NCI-H510A (cell line): ENCODE measurements around the gene DPY19L1.
"Not testable (repeated sequence)": the region's sequence is repeated elsewhere in the genome, so short reads cannot be mapped to it uniquely, and the experiment has no call there.

Source experiments
- DNase-seq: peaks from one replicate; lab custom pipeline; 2025; lab: John Stamatoyannopoulos, UW

Gene DPY19L1

DNA sequence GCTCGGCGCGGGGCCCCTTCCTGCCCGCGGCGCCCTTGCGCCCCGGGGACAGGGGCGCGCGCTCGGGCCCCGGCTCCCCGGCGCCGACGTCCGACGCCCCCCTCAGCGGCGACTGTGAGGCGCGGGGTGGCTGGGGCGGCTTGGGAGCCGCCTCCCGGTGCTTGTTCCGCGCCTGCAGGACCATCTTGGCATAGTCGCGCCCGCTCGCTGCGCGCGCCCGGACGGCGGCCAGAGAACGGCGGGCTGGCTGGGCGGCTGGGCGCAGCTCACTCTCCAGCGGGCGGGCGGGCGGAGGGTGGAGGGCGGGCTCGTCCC, at the start of gene DPY19L1:
DPY19L1 (minus strand) TSS at position 275 of the 315 bp plus-strand sequence; CDS start at position 184, 91 bp downstream.
- DNase-seq: no peak

DNA sequence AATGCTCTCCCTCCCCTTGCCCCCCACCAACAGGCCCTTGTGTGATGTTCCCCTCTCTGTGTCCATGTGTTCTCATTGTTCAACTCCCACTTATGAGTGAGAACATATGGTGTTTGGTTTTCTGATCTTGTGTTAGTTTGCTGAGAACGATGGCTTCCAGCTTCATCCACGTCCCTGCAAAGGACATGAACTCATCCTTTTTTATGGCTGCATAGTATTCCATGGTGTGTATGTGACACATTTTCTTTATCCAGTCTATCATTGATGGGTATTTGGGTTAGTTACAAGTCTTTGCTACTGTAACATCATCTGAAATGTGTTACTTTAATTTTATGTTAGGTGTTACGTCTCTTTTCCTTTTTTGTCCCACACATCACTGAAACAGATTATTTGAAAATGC, 42.2 kb upstream of the DPY19L1 start:
- DNase-seq: not testable (repeated sequence)

DNA sequence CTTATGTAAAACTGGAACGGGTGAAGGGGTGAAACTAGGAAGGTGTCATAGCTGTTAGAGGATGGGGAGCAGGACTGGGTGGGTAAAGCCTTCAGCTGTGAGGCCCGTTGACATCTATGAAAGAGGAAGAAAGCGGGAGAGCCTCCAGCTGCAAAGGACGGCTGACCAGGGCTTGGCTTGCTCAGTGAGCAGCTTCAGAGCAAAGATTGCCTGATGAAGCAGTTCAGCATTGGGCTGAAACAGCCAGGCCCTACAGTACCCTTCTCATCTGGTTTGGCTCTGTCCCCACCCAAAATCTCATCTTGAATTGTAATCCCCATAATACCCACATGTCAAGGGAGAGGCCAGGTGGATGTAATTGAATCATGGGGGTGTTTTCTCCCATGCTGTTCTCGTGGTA, 36.7 kb upstream of the DPY19L1 start:
- DNase-seq: not testable (repeated sequence)

DNA sequence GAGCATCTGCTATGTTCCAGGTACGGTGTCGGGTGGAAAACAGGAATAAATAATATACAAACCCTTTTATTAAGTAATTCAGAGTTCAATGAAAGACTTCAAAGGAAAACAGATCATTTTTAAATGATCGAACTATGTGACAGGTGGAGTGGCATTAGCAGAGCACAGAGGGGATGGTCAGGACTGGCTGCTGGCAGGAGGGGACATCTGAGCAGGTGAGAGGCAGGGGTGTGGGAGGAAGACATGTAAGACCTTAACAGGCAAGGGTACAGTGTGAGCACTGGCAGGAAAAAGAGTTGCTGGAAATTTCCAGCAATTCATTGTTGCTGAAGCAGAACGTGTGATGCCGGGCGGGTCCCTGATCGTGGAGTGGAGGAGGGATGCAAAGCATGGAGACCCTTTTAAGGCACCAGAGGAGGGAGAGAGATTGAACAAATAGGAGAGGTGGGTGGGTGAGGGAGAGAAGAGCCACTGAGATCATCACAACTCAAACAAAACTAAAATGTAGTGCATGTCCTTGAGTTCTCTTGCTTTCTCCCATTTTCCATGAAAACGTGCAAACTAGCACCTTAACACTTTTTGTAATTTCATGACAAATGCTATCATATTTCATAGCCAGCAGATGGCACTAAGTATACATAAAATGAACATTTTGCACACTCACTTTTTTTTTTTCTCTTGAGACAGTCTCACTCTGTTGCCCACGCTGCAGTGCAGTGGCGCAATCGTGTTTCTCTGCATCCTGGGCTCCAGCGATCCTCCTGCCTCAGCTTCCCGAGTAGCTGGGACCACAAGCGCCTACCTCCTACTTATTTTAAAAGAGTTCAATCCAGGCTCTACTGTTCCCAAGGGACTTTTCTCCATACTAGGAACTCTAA, 35.9 kb upstream of the DPY19L1 start:
- not testable (repeated sequence) for DNase-seq

DNA sequence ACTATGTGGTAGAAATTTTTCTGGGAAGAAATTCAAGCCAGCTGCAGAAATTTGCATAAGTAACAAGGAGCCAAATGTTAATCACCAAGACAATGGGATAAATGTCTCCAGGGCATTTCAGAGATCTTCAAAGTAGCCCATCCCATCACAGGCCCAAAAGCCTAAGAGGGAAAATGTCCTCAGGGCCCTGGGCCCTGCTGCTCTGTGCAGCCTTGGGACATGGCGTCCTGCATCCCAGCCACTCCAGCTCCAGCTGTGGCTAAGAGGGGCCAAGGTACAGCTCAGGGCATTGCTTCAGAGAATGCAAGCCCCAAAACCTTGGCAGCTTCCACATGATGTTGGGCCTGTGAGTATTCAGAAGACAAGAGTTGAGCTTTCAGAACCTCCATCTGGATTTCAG, 31.8 kb upstream of the DPY19L1 start:
- DNase-seq: not testable (repeated sequence)

DNA sequence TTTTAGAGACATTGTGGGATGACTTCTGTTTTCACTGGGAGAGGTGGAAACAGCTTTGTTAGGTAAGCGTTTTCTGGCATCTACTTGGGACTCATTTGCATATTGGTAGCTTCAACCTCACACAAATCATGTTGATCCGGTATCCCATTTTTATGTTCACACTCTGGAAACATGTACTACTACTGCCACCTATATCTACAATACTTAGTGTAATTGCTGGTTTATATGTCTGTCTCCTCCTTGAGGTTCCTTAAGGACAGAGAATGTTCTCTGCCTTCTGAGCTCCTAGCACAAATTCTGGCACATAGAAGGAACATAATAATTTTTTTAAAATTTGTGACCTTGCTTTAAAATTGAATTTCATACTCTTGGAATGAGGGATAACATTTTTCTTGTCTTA, 28.1 kb upstream of the DPY19L1 start:
- not testable (repeated sequence) for DNase-seq

DNA sequence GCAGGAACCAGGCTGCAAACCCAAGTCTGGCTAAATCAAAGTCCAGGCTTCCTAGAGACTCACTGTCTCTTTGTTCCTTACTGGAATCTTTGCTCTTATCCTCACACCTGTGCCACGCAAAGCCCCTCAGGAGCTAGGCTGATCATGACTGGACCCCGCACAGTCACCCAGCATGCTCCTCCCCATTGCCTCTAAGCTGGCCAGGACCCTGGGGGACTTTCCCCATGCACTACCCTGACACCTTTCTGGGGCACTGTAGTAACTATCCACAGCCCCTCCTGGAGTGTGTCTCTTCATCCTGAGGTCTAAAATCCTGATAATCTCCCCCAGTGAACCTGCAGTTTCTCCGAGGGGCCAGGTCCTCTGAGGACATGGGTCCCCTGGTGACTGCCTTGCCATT, 21.3 kb upstream of the DPY19L1 start:
- DNase-seq: not testable (repeated sequence)

DNA sequence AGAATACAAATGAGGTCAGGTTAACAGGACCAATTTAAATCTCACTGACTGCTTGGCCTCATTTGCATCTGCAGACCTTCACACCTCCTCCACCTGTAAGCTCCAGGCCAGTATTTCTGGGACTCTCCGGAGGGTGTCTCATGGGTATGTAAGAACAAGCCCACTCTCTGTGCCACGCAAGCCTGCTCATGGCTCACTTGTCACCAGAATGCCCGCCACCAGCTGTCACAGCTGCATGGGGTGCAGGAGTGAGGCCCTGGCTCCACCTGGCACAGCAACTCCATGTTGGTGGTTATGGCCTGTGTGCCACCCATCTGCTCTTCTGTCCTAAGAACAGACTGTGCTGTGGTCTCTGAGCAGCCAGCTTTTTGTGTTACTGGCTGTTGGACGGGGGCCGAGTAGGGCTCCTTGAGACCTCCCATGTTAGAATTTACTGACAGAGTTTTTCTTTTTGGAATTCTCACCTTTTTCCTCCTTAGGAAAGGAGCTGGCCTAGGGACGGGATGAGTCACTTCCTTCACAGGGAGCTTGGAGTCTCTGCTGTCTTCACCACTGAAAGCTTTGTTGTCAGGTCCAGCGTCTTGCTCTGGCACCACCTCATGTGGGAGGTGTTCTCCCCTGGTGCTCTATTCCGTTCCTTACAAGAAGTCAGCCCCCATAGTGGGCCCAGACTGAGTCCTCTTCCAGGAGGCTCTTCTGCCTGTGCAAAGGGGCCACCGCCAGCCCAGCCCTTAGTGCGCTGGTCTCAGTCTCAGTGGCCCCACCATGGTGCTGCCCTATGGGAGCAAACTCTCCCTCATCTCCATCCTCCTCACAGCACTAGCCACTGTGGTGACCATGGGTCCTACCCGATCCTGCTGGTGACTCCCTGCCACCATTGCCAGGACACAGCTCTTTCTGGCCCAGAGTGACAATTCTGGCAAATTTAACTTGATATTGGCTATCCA, 20.5 kb upstream of the DPY19L1 start:
- DNase-seq: not testable (repeated sequence)

DNA sequence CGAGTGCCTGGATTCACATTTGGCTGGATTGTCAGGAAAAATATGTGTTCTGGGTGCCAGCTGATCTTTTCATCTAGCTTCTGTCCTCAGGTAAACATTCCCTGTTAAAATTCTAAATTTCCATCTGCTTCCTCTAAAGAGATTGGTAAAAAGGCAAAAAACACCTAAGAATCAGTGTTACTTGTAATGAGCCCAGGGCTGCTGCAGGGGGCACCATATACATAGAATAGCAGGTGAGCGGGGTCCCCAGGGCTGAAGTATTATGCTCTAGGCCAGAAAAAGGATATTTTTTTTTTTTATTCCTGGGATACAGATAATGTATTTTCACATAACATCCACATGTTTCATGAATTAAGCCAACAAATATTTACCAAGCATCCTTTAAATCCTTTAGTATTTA, 18.4 kb upstream of the DPY19L1 start:
- DNase-seq: not testable (repeated sequence)

DNA sequence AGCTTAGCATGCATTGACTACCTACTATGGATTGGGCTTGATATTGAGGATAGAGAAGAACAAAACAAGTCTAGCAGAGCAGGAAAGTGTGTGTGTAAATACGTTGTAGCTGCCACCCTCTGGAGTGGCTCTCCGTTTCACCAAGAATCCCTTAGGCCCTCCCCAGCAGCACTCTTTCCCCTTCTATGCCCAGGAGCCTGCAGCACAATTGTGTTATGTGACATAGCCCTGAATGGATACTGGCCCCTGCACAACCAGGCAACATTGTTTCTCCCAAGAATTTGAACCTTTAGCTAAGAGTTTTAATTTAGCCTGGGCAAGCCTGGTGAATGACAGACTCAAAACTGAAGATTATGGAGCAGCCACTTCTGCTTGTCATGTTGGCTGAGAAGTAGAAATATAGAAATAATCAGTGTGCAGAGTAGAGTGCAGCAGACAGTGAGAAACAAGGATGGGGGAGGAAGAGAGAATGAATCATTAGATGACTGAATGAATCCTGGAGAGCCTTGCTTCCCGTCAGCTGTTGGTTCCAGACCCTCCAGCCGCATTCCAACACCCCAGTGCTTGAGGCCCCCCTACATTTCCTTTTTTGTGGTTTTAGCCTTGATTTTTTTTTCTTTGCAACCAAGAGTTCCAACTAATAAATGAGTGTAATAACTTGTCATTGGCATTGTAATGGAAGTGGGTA, 16.3 kb upstream of the DPY19L1 start:
- not testable (repeated sequence) for DNase-seq

DNA sequence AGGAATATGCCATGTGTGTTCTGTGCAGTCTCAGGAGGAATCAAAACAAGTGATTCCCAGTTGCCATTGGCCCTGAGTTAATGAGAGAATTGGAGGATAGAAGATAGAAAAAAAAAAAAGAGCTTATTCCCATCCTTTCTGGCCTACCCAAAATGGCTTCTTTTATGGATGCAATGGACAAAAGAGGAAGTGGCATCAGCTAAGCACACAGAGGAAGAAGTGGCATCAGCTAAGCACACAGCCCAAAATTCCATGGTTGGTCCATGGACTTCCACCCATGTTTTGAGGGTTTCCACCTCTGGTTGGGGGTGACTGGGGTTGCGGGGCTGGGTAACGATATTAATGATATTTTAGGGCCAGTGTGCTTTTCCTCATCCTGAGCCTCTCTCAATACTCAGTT, 11.1 kb upstream of the DPY19L1 start:
- DNase-seq: not testable (repeated sequence)

DNA sequence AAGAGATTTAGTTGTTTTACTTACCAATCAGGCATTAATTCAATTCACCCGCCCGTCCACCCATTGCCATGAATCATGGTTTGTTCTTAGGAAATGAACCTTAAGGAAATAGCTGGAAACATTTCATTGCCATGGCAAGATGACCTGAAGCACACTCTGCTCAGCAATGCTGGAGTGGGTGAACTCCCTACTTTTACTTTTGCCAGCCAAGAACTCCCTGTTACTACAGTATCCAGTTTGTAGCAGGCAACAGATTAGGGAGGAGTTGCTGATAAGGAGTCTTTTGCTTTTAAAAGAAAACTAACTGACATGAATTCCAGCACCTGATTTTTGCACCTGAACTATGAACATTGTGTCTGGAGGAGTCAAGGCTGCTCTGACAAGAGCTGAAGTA, 10.6 kb upstream of the DPY19L1 start:
- not testable (repeated sequence) for DNase-seq

DNA sequence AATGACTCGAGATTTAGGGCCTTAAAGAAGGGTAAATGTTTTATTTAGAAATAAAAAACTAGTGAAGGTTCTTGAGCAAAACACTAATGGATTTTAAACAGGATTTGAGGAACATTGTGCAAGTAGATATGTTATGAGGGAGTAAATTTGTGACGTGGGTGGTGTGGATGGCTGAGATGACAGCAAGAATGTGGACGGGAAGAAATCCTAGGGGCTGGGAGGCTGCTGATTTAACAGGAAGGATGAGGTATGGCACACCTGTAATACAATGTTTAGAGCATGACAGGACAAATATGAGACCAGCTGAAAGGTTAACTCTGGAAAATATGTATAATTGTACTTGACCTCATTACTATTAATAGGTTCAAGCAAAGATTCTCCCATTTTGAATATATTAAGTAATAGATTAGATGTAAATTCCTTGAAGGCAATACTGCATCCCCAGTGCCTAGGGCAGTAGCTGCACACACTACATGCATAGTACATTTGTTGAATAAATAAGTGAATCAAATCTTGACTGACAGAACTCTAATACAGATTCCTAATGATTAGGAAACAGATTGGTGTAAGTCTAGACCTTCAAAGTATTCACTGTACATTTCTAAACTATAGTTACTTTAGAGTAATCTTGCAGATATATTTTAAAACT, 10.1 kb upstream of the DPY19L1 start:
- not testable (repeated sequence) for DNase-seq

DNA sequence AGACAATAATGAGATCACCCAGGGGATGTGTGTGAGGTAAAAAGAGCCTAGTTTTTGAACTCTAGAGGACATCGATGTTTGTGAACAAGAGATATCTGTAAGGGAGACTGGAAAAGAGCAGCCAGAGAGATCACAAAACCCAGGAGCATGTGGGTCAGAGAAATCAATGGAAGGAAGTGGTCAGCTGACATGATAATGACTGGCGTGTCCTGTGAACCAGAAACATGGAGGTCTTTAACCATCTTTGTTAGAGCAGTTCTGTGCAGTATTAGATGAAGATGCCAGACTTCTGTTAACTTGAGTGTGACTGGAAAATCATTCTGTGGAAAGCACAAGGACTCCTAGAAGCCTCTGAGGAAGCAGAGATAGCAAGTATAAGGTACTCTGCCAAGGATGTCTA, 6.0 kb upstream of the DPY19L1 start:
- DNase-seq: not testable (repeated sequence)

DNA sequence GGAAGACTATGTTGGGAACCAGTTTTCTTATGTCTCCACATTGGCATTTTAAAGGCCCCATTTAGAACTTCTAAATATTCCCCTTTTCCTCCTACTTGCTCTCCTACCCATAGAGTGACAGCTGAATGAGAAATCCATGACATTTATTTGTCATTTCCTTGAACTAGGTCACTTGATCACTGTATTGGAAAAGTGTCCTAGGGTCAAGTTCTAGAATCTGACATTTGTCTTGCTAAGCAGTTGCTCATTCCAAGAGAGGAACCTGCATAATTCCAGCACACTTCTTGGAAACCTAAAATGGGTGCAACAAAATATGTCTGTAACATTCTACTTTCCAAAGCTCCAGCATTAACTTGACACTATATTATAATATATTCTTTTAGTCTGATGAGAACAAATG, 3.6 kb upstream of the DPY19L1 start:
- DNase-seq: no peak

DNA sequence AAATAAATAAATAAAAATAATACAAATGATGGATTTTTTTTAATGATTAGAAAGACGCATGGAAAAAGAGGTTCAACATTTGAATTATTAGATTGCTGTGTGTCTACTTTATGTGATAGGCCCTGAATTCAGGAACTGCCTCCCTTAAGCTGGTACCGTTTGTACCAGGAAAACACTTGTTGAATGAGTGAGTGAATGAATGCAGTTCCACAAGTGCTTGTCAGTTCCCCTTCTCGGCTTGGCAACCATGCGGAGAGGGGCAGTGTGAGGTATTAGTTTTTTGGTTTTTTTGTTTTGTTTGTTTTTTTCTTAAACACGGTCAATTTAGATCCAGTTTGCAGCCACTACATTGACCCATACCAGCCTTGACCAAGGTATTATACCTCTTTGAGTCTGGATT, 2.1 kb upstream of the DPY19L1 start:
- DNase-seq: no peak

DNA sequence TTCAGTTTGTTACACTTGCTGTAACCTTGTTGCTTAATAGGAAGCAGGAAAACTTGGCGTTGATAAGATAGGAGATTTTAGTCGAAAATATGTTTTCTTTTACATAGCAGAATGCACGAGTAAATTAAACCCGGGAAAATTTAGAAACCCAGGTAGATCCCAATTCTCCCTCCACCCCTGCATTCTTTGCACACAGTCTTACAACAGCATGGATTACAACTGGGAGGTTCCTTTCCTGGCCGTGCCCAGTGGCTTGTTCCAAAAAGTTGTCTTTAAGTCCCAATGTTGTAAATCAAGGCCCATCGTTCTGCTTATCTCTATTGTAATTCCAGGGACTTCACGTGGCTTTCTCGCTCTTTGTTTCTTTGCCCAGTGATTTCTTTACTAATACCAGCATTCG, 1.1 kb upstream of the DPY19L1 start:
- DNase-seq: no peak

DNA sequence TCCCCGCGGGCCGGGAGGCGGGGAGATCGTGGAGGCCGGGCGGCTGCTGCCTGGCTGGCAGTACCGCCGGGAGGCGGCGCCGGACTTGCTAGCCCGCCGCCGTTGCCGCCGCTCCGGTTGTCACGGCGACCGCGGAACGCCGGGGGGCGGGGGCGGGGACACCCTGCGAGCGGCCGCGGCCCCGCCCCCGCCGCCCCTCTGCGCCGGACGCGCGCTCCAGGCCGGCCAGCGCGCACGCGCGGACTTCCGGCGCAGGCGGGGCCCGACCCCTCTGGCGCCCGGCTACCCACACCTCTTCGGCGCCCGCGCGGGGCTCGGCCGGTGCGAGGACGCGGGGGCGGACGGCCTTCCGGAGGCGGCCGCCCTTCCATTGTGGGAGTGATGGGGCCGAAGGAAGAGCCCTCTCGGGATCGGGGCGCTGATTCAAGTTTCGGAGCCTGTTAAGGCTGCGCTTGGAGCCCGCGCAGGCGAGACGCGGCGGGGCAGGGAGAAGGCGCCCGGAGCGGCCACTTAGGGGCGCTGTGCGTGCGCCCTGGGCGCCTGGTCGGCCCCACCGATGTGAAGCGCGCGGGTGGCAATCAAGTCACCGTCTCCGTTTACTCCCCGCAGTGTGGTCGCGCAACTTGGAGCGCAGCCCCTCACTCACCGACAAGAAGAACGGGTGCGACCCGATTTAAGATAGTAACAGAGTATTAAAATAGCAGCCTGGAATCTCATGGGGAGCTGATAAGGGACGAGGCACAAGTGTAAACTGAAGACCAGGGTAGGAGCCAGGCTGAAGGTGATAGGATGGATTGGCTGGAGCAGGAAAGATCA, 449 bp upstream of the DPY19L1 start:
- peak; percentile 90 for DNase-seq

DNA sequence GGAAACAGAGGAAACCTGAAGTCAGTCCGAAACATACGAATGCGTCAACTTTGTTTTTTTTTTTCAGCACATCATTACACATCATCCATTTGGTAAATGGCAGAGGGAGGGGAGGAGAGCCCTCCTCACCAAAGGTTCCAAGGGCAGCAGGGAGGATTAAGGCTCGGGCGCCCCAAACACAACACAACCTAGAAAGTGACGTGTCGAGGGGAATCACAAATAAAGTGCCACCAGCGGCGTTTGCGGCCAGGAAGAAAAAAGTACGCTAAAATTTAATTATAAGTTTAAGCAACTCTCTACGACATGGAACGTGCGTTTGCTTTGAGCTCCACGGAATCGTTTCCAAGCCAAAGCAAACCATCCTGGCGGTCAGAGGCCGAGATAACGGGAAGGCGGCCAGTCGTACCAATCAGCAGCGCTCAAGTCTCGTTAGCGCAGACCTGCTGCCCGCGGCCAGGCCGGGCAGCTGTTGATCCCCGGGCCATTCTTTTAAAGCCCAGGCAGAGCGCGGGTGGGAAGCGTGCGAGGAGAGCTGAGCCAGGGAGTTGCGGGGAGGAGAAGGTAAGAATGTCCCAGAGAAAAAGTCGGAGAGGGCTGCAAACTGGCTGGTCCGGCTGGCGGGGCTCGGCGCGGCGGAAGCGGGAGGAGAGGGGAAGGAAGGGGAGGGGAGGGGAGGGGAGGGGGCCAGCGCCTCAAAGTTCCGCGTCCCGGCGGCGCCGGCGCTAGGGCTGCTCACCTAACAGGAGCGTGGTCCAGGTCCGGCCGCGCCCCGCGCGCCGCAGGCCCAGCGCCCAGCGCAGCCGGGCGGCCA, 719 bp downstream of the DPY19L1 start:
- peak; percentile 41 for DNase-seq

DNA sequence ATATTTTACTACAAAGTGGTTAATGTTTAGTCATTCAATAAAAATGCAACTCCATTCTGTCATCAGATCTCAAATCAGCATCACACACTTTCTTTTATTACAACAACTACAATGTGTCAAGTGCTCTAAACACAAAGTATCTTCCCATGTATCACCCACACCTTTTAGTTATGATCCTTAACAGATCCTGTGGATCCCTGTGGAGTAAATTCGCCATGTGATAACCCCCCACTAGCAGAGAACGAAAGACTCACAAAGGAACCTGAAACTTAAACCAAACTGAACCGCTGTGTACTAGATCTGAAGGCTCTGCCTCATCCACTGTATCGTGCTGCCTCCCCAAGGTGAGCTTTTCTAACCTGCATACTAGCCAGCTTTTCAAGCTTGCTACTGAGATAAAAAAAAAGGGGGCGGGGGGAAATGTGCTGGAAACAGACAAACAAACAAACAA, 1.7 kb downstream of the DPY19L1 start:
- DNase-seq: peak; percentile 2
